Erythroblast (primary cell): ENCODE results near the gene TJAP1.

Experiments
- GATA1 ChIP-seq: IDR thresholded peaks from 2 replicates; pipeline ENCODE4 v1.6.1; 2011; ENCODE audit warnings: low read depth, mild to moderate bottlenecking, control low read depth, low read length, moderate library complexity
- POLR2A ChIP-seq: IDR thresholded peaks from 2 replicates; pipeline ENCODE4 v1.6.1; 2011; ENCODE audit warnings: mild to moderate bottlenecking, low read length

DNA sequence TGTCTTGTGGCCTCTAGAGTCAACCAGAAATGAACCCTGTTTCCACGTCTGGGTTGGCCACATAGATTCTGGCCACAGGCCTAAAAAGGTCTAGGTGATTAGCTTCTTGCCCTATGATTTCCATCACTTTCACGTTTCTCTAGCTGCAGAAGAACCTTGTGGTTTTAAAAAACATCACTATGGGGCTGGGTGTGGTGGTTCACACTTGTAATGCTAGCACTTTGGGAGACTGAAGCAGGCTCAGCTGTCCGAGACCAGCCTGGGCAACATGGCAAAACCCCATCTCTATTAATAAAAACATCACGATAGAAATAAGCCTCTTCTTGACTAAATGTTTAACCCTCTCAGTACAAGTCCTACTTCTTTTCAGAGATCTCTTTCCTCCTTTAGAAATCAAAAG, 67.1 kb downstream of the TJAP1 start:
- TF ChIP-seq POLR2A, result no peak
- no peak for TF ChIP-seq GATA1
